ENCODE measurements around the gene MYO1C. TPM values are rescaled to one million over a fixed set of nuclear protein-coding genes. Genes with fewer than 3 reads are reported as not detected.

The MYO1C gene
- total and polyA plus RNA-seq, 8 donors, result 45.2 to 158 (median 81.3) TPM

- no peak for TF ChIP-seq POLR2A (IDR thresholded peaks at IDR 0.05)
- TF ChIP-seq CTCF (IDR thresholded peaks at IDR 0.05), result no peak
- TF ChIP-seq POLR2AphosphoS5 (IDR thresholded peaks at IDR 0.05), result peak in 2 of 3 donors; percentile 38 to 65
- TF ChIP-seq EP300 (IDR thresholded peaks at IDR 0.05), result no peak
- H3K27ac ChIP-seq, result peak overlapping the region; percentile 90 to 99 (median 98)
- DNase-seq, result peak; percentile 68 to 88
- no peaks in the 10 kb centered on the region for H3K9me3 ChIP-seq
- H3K27me3 ChIP-seq, result peaks cover 0 to 6% (median 0%) of the 10 kb centered on the region in 3 donors
- H3K36me3 ChIP-seq, result peaks cover 4 to 16% (median 14%) of the 10 kb centered on the region in 4 donors
- intact Hi-C loops (cut with DNase I; ENCODE audit: low total_unique reads), result no loop called here
- WGBS, 5 donors, result 0 to 2% (median 1%) methylated on average over 38 to 52 of the region's 52 CpGs
- H3K4me3 ChIP-seq, result peak overlapping the region; percentile 69 to 80 (median 71)
- H3K4me1 ChIP-seq, result peaks cover 63 to 92% (median 86%) of the 10 kb centered on the region in 4 donors
Measured at GRCh38 chr17:1490643-1491442, 1.6 kb downstream of the MYO1C start.

GRCh38 chr17:1488826-1489270 lies 3.6 kb downstream of the MYO1C start:
- no peak for TF ChIP-seq POLR2A (IDR thresholded peaks at IDR 0.05)
- Histone ChIP-seq H3K4me1 (peaks cover 78 to 86% (median 80%) of the 10 kb centered on the region in 4 donors), H3K4me3 (peak overlapping the region; percentile 47 to 81 (median 70)), H3K27ac (peak overlapping the region; percentile 96 to 99 (median 98)), H3K27me3 (peaks cover 0 to 6% (median 0%) of the 10 kb centered on the region in 3 donors), H3K36me3 (peaks cover 0 to 5% (median 3%) of the 10 kb centered on the region in 4 donors), H3K9me3 (no peaks in the 10 kb centered on the region)
- no peak for DNase-seq
- 34 to 69% (median 61%) methylated on average over 3 to 7 of the region's 7 CpGs for WGBS, 5 donors
- intact Hi-C loops (cut with DNase I; ENCODE audit: low total_unique reads), result no loop called here

GRCh38 chr17:1487939-1488825 lies 4.3 kb downstream of the MYO1C start:
- Histone ChIP-seq H3K9me3 (no peaks in the 10 kb centered on the region), H3K4me1 (peaks cover 77 to 86% (median 80%) of the 10 kb centered on the region in 4 donors), H3K27me3 (peaks cover 0 to 6% (median 0%) of the 10 kb centered on the region in 3 donors), H3K27ac (peak overlapping the region; percentile 96 to 99 (median 98)), H3K4me3 (peak overlapping the region; percentile 47 to 81 (median 70)), H3K36me3 (peaks cover 6 to 11% (median 10%) of the 10 kb centered on the region in 4 donors)
- TF ChIP-seq POLR2AphosphoS5 (IDR thresholded peaks at IDR 0.05) (peak; percentile 15 to 81 (median 52)), POLR2A (IDR thresholded peaks at IDR 0.05) (no peak), EP300 (IDR thresholded peaks at IDR 0.05) (peak; percentile 21), CTCF (IDR thresholded peaks at IDR 0.05) (no peak)
- peak; percentile 88 to 96 for DNase-seq
- 1 to 3% (median 2%) methylated on average over 14 to 72 of the region's 72 CpGs for WGBS, 5 donors
- intact Hi-C loops (cut with DNase I; ENCODE audit: low total_unique reads), result no loop called here

GRCh38 chr17:1486802-1487695 lies 5.4 kb downstream of the MYO1C start:
- intact Hi-C loops (cut with DNase I; ENCODE audit: low total_unique reads), result no loop called here
- DNase-seq, result peak; percentile 90 to 94
- peaks cover 12 to 20% (median 19%) of the 10 kb centered on the region in 4 donors for H3K36me3 ChIP-seq
- peak overlapping the region; percentile 96 to 99 (median 98) for H3K27ac ChIP-seq
- H3K4me1 ChIP-seq, result peaks cover 71 to 85% (median 78%) of the 10 kb centered on the region in 4 donors
- peak overlapping the region; percentile 47 to 81 (median 70) for H3K4me3 ChIP-seq
- WGBS, 5 donors, result 8 to 15% (median 9%) methylated on average over 13 to 74 of the region's 74 CpGs
- peaks cover 0 to 6% (median 0%) of the 10 kb centered on the region in 3 donors for H3K27me3 ChIP-seq
- H3K9me3 ChIP-seq, result no peaks in the 10 kb centered on the region
- TF ChIP-seq EP300 (IDR thresholded peaks at IDR 0.05) (no peak), POLR2AphosphoS5 (IDR thresholded peaks at IDR 0.05) (peak in 2 of 3 donors; percentile 52 to 68)
